WERI-Rb-1 (cell line): Measurements from ENCODE around the gene CDK7.

Experiments used
- DNase-seq: peaks from one replicate; pipeline ENCODE4 v3.0.0-alpha.2; 2020
- H3K27ac ChIP-seq: fragments of 250-450 bp; sonication (Bioruptor Pico); 2 replicates; pipeline ENCODE4 v1.5.1; 2020; ENCODE audit warnings: mild to moderate bottlenecking, moderate library complexity
- H3K27me3 ChIP-seq: fragments of 250-450 bp; sonication (Bioruptor Pico); 2 replicates; pipeline ENCODE4 v1.5.1; 2021; ENCODE audit warnings: mild to moderate bottlenecking, low read depth, moderate library complexity; ENCODE audit not compliant: insufficient read depth, severe bottlenecking
- H3K36me3 ChIP-seq: fragments of 250-450 bp; sonication (Bioruptor Pico); 2 replicates; pipeline ENCODE4 v1.5.1; 2020; ENCODE audit warnings: mild to moderate bottlenecking, moderate library complexity
- H3K4me3 ChIP-seq: 2 replicates; pipeline ENCODE4 v1.5.1; 2011; ENCODE audit warnings: low read depth, mild to moderate bottlenecking, control low read depth, low read length
- H3K9me3 ChIP-seq: fragments of 250-450 bp; sonication (Bioruptor Pico); 2 replicates; pipeline ENCODE4 v1.5.1; 2021; ENCODE audit warnings: mild to moderate bottlenecking, moderate library complexity; ENCODE audit not compliant: severe bottlenecking
- CTCF ChIP-seq: IDR thresholded peaks from 2 replicates; pipeline ENCODE4 v1.5.1; 2011; ENCODE audit warnings: low read depth, mild to moderate bottlenecking, control low read depth, inconsistent platforms, low read length

Gene CDK7

GRCh38 chr5:69309380-69309779 is 74.7 kb downstream of the CDK7 start:
- TF ChIP-seq CTCF: no peak
- no peaks in the 10 kb centered on the region for H3K27me3 ChIP-seq
- H3K36me3 ChIP-seq: peaks cover 30% of the 10 kb centered on the region

DNA sequence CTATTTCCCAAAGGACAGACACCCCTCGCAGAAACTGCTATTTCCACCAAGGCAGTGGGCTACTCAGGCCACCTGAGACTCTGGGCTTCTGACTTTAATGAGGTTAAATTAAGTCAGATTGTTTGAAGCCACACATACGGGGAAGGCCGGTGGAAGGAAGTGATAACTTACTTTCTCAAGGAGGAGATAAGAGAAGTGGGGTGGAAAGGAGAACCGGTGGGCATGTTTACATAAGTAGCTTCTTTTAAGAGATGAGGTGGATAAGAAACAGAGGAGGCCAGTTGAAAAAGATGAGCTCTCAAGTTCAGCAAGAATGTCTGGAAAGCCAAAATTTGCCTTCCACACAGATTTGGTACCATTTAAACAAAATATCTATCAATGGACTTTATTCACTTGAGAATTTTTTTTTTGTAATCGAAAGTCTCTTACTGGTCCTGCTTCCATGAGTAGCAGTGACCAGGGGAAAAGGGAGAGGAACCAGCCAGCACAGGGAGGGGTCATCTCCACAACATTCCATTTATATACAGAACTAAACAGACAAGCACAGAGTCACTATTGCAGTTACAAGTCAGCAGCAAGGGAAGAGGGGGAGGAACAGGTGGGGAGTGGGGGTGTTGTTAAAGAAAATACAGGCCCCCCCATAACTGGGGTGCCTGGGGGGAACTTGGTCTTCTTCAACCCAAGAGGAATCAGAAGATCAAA is 77.9 kb downstream of the CDK7 start:
- no peak overlapping the region for H3K27ac ChIP-seq
- no peak for DNase-seq
- no peaks in the 10 kb centered on the region for H3K27me3 ChIP-seq
- H3K4me3 ChIP-seq: no peak overlapping the region
- peaks cover 30% of the 10 kb centered on the region for H3K36me3 ChIP-seq
- no peak for TF ChIP-seq CTCF
- no peaks in the 10 kb centered on the region for H3K9me3 ChIP-seq

More at GRCh38 chr5:69309380-69309779, 74.7 kb downstream of the CDK7 start:
- no peaks in the 10 kb centered on the region for H3K9me3 ChIP-seq
- no peak for DNase-seq
- H3K27ac ChIP-seq: no peak overlapping the region
- H3K4me3 ChIP-seq: no peak overlapping the region

GRCh38 chr5:69313428-69313827 is 78.7 kb downstream of the CDK7 start:
- H3K36me3 ChIP-seq: peaks cover 30% of the 10 kb centered on the region
- DNase-seq: no peak

GRCh38 chr5:69315972-69316371 is 81.3 kb downstream of the CDK7 start:
- TF ChIP-seq CTCF: no peak
- H3K27ac ChIP-seq: no peak overlapping the region
- no peak for DNase-seq
- H3K36me3 ChIP-seq: peaks cover 21% of the 10 kb centered on the region
- no peaks in the 10 kb centered on the region for H3K9me3 ChIP-seq
- no peak overlapping the region for H3K4me3 ChIP-seq
- H3K27me3 ChIP-seq: no peaks in the 10 kb centered on the region

More at GRCh38 chr5:69313428-69313827, 78.7 kb downstream of the CDK7 start:
- Histone ChIP-seq H3K4me3 (no peak overlapping the region), H3K9me3 (no peaks in the 10 kb centered on the region), H3K27ac (no peak overlapping the region), H3K27me3 (no peaks in the 10 kb centered on the region)
- no peak for TF ChIP-seq CTCF

DNA sequence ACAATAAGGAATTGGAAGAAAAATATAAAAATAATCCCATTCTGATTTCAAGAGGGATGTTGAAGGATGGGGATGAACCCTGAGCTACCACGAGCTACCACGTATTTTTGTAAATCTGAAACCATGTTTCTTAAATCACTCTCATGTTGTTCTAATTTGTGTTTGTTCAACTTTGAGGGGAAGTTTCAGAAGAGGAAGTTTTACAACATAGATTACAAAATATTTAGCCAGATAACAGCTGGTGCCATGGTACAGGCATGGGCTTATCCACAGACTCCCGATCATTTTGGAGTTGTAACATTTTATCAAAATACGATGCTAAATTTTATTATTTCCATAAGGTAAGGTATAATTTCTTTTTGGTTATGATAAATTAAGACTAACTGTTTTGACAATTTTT is 82.7 kb downstream of the CDK7 start:
- no peak for TF ChIP-seq CTCF
- Histone ChIP-seq H3K9me3 (no peaks in the 10 kb centered on the region), H3K27me3 (no peaks in the 10 kb centered on the region), H3K36me3 (peaks cover 18% of the 10 kb centered on the region), H3K4me3 (no peak overlapping the region), H3K27ac (no peak overlapping the region)
- no peak for DNase-seq

DNA sequence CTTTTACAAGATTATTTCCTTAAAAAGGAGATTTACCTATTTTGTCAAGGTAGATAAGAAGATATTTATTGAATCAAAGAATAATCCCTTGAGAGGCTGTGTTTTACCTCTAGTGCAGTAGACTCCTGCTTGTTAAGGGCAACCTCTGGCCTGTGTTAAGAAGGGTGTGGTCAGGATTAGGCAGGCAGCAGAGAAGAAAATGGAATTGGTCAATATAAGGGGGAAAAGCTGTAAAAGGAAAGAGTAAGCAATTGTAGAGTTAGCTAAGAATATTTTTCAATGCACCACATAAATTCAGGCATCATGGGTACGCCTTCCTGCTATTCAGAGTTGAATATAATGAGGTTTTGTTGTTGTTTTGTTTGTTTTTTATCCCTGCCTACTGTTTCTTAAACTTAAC is 91.7 kb downstream of the CDK7 start:
- no peaks in the 10 kb centered on the region for H3K9me3 ChIP-seq
- no peaks in the 10 kb centered on the region for H3K36me3 ChIP-seq
- no peak overlapping the region for H3K27ac ChIP-seq
- no peak for DNase-seq
- H3K4me3 ChIP-seq: no peak overlapping the region
- no peaks in the 10 kb centered on the region for H3K27me3 ChIP-seq
- no peak for TF ChIP-seq CTCF
